Keratinocyte (primary cell): ENCODE results near the gene RTEL1. TPM values are rescaled to one million over a fixed set of nuclear protein-coding genes. Genes with fewer than 3 reads are reported as not detected.

Experiments used
- DNase-seq: peaks from one replicate; pipeline ENCODE4 v3.0.0-alpha.2; 2011; ENCODE audit warnings: low read depth, missing footprints, low spot score
- FAIRE-seq: peaks from 2 replicates; lab custom pipeline; 2011; peaks lifted over from hg19 to GRCh38; lab: Jason Lieb, UNC
- H2AFZ ChIP-seq: 2 replicates; pipeline ENCODE4 v1.6.0; 2012; ENCODE audit warnings: low read length, control low read depth, inconsistent platforms; ENCODE audit not compliant: control insufficient read depth
- H3K27ac ChIP-seq: 2 replicates; pipeline ENCODE4 v1.5.1; 2011; ENCODE audit warnings: low read length; ENCODE audit not compliant: control insufficient read depth, insufficient read depth
- H3K27me3 ChIP-seq: 3 replicates; pipeline ENCODE4 v1.6.0; 2011; ENCODE audit warnings: low read length; ENCODE audit not compliant: control insufficient read depth, insufficient read depth; ENCODE audit errors: extremely low read depth
- H3K36me3 ChIP-seq, 2 experiments: 2 replicates in 1 of 2; 3 replicates in 1 of 2; pipeline ENCODE4 v1.5.1; 2011; ENCODE audit warnings: low read length in 2 of 2, mild to moderate bottlenecking in 1 of 2; ENCODE audit not compliant: control insufficient read depth in 2 of 2, insufficient read depth in 2 of 2; ENCODE audit errors: extremely low read depth in 1 of 2
- H3K4me1 ChIP-seq: 3 replicates; pipeline ENCODE4 v1.5.1; 2011; ENCODE audit warnings: low read length; ENCODE audit not compliant: control insufficient read depth, insufficient read depth; ENCODE audit errors: extremely low read depth
- H3K4me2 ChIP-seq: 3 replicates; pipeline ENCODE4 v1.6.0; 2011; ENCODE audit warnings: low read depth, low read length; ENCODE audit not compliant: control insufficient read depth, insufficient read depth; ENCODE audit errors: extremely low read depth
- H3K4me3 ChIP-seq, 3 experiments: fragments of 200-600 bp in 1 of 3; sonication (generic) in 1 of 3; 2 replicates in 2 of 3; 3 replicates in 1 of 3; pipeline ENCODE4 v1.5.1; 2011 to 2016; ENCODE audit warnings: low read length in 3 of 3, mild to moderate bottlenecking in 3 of 3, control low read depth in 2 of 3, inconsistent platforms in 1 of 3, low read depth in 1 of 3, mixed read lengths in 1 of 3, mixed run types in 1 of 3, moderate library complexity in 1 of 3; ENCODE audit not compliant: control insufficient read depth in 2 of 3, insufficient read depth in 2 of 3; ENCODE audit errors: extremely low read depth in 1 of 3
- H3K79me2 ChIP-seq: 2 replicates; pipeline ENCODE4 v1.6.0; 2012; ENCODE audit warnings: low read length; ENCODE audit not compliant: control insufficient read depth, insufficient read depth
- H3K9ac ChIP-seq: 3 replicates; pipeline ENCODE4 v1.6.0; 2011; ENCODE audit warnings: low read length; ENCODE audit not compliant: control insufficient read depth, insufficient read depth; ENCODE audit errors: extremely low read depth
- H3K9me1 ChIP-seq: 3 replicates; pipeline ENCODE4 v1.6.0; 2011; ENCODE audit warnings: low read length; ENCODE audit not compliant: control insufficient read depth, insufficient read depth; ENCODE audit errors: extremely low read depth
- H3K9me3 ChIP-seq: 2 replicates; pipeline ENCODE4 v1.5.1; 2012; ENCODE audit warnings: low read depth, low read length; ENCODE audit not compliant: control insufficient read depth
- H4K20me1 ChIP-seq: 3 replicates; pipeline ENCODE4 v1.6.0; 2011; ENCODE audit warnings: low read length; ENCODE audit not compliant: control insufficient read depth, insufficient read depth; ENCODE audit errors: extremely low read depth
- EZH2 ChIP-seq: IDR thresholded peaks from one replicate; pipeline ENCODE4 v1.6.1; 2012; ENCODE audit warnings: inconsistent platforms, mild to moderate bottlenecking, low read length, moderate library complexity
- dilution Hi-C: fragments of 300-500 bp; cut with MboI; formaldehyde crosslinking; loops from one replicate; pipeline ENCODE4 v1.7.0; 2020; ENCODE audit warnings: low sequenced_read_pairs; ENCODE audit not compliant: extremely low pct_ligation_motif_present
- polyA plus RNA-seq, 5 experiments: library from polyadenylated mRNA; depleted of rRNA in 3 of 5; stranded (reverse) in 3 of 5; stranded (forward) in 1 of 5; unstranded in 1 of 5; fragments of >200 nt; gene quantifications; 1 replicate in 1 of 5; 2 replicates in 3 of 5; 3 replicates in 1 of 5; pipeline versions ENCODE4 v1.2.1 to v1.2.3, GENCODE V29; 2011 to 2012; ENCODE audit warnings: missing spikeins in 2 of 5, low read depth in 1 of 5, low replicate concordance in 1 of 5
- TF ChIP-seq, protein P1 (sequence below), 3 experiments: IDR thresholded peaks in 1 of 3; conservative IDR thresholded peaks in 1 of 3; optimal IDR thresholded peaks in 1 of 3; 2 replicates in 2 of 3; 3 replicates in 1 of 3; pipeline versions ENCODE3 to v1.5.1; 2011; ENCODE audit warnings: low read length in 3 of 3, mild to moderate bottlenecking in 3 of 3, moderate library complexity in 2 of 3, control low read depth in 1 of 3, inconsistent platforms in 1 of 3; ENCODE audit not compliant: insufficient read depth in 2 of 3; ENCODE audit errors: extremely low read depth in 1 of 3

The RTEL1 gene
- polyA plus RNA-seq, 1 donor (not counting 4 experiments of a cell fraction or from before 2014, with no cell fraction given), result 12.4 TPM

DNA sequence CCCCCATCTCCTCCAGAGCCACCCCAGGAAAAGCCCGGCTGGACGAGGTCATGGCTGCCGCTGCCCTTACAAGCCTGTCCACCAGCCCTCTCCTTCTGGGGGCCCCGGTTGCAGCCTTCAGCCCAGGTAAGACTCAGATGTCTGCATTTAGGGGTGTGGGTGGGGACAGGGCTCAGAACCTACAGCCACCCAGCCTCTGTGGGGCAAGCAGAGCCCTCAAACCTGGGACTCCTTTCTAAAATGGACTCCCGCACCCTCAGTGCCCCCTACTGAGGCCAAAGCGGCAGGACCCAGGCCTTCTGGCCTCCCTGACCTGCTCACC, 83.2 kb downstream of the RTEL1 start:
- H3K9ac ChIP-seq, result peak overlapping the region; percentile 25
- peak overlapping the region; percentile 14 for H3K27ac ChIP-seq
- TF ChIP-seq EZH2, result no peak
- TF ChIP-seq, protein P1, sequence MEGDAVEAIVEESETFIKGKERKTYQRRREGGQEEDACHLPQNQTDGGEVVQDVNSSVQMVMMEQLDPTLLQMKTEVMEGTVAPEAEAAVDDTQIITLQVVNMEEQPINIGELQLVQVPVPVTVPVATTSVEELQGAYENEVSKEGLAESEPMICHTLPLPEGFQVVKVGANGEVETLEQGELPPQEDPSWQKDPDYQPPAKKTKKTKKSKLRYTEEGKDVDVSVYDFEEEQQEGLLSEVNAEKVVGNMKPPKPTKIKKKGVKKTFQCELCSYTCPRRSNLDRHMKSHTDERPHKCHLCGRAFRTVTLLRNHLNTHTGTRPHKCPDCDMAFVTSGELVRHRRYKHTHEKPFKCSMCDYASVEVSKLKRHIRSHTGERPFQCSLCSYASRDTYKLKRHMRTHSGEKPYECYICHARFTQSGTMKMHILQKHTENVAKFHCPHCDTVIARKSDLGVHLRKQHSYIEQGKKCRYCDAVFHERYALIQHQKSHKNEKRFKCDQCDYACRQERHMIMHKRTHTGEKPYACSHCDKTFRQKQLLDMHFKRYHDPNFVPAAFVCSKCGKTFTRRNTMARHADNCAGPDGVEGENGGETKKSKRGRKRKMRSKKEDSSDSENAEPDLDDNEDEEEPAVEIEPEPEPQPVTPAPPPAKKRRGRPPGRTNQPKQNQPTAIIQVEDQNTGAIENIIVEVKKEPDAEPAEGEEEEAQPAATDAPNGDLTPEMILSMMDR (optimal IDR thresholded peaks at IDR 0.05 in 1 of 3, IDR thresholded peaks at IDR 0.05 in 1 of 3, conservative IDR thresholded peaks at IDR 0.05 in 1 of 3; ENCODE audit: extremely low read depth in 1 of 3, insufficient read depth in 2 of 3, low read length in 3 of 3), result no peak
- FAIRE-seq, result no peak
- H3K4me2 ChIP-seq, result peak overlapping the region; percentile 85
- H3K36me3 ChIP-seq, result peaks cover 5 to 7% of the 10 kb centered on the region in 2 experiments
- no peaks in the 10 kb centered on the region for H3K27me3 ChIP-seq
- no peaks in the 10 kb centered on the region for H4K20me1 ChIP-seq
- dilution Hi-C loops, result no loop called here
- no peaks in the 10 kb centered on the region for H3K9me3 ChIP-seq
- no peak for DNase-seq
- H3K79me2 ChIP-seq, result no peaks in the 10 kb centered on the region
- H2AFZ ChIP-seq, result no peak overlapping the region
- H3K9me1 ChIP-seq, result no peaks in the 10 kb centered on the region
- H3K4me3 ChIP-seq, result peak overlapping the region; percentile 51 to 79 (median 73)
- H3K4me1 ChIP-seq, result peaks cover 27% of the 10 kb centered on the region

DNA sequence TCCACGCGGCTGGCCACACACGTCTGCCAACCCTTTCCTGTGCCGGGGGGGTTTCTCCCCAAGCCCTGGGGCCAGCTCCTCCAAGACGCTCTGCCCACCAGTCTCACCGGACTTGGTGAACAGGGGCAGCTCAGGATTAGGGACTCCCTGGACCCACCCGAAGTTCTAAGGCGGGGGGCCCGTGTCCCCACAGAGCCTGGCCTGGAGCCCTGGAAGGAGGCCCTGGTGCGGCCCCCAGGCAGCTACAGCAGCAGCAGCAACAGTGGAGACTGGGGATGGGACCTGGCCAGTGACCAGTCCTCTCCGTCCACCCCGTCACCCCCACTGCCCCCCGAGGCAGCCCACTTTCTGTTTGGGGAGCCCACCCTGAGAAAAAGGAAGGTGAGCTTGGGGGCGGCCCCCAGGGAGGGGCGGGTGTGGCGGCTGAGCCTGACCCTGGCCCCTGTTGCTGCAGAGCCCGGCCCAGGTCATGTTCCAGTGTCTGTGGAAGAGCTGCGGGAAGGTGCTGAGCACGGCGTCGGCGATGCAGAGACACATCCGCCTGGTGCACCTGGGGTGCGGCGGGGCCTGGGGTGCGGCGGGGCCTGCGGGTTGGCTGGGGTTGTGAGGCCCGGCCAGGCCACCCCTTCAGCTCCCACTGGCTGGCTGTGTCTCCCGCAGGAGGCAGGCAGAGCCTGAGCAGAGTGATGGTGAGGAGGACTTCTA, 83.7 kb downstream of the RTEL1 start:
- FAIRE-seq (no peak), DNase-seq (no peak)
- TF ChIP-seq EZH2, result no peak
- TF ChIP-seq, protein P1 (optimal IDR thresholded peaks at IDR 0.05 in 1 of 3, IDR thresholded peaks at IDR 0.05 in 1 of 3, conservative IDR thresholded peaks at IDR 0.05 in 1 of 3; ENCODE audit: extremely low read depth in 1 of 3, insufficient read depth in 2 of 3, low read length in 3 of 3), result no peak
- Histone ChIP-seq H3K36me3 (peaks cover 2 to 7% of the 10 kb centered on the region in 2 experiments), H3K27ac (peak overlapping the region; percentile 14), H3K4me2 (peak overlapping the region; percentile 85), H4K20me1 (no peaks in the 10 kb centered on the region), H3K4me1 (peaks cover 22% of the 10 kb centered on the region), H3K27me3 (no peaks in the 10 kb centered on the region), H3K9me3 (no peaks in the 10 kb centered on the region), H3K79me2 (no peaks in the 10 kb centered on the region), H3K4me3 (peak overlapping the region; percentile 51 to 79 (median 73)), H3K9me1 (no peaks in the 10 kb centered on the region), H2AFZ (no peak overlapping the region), H3K9ac (peak overlapping the region; percentile 25)
- dilution Hi-C loops, result no loop called here
